Neural cell (in vitro differentiated cells): ENCODE measurements around the gene CTDSP2. TPM values are rescaled to one million over a fixed set of nuclear protein-coding genes. Genes with fewer than 3 reads are reported as not detected.

Experiments used
- H2AFZ ChIP-seq: fragments of 200-600, 300-800 bp; sonication (generic), shearing (Covaris generic); 2 replicates; pipeline ENCODE4 v1.6.0; 2014; ENCODE audit warnings: low read depth, mild to moderate bottlenecking, antibody characterized with exemption, low read length, moderate library complexity
- H3F3A ChIP-seq: fragments of 200-600 bp; shearing (Covaris generic); 2 replicates; pipeline ENCODE4 v1.6.1; 2016; ENCODE audit warnings: mild to moderate bottlenecking, moderate library complexity, mixed read lengths, antibody characterized with exemption, low read length; ENCODE audit not compliant: insufficient read depth, poor library complexity, severe bottlenecking
- H3K27ac ChIP-seq: fragments of 200-600, 300-800 bp; sonication (generic), shearing (Covaris generic); 2 replicates; pipeline ENCODE4 v1.5.1; 2014; ENCODE audit warnings: mild to moderate bottlenecking, low read length, moderate library complexity
- H3K27me3 ChIP-seq: fragments of 300-800, 200-600 bp; sonication (generic), shearing (Covaris generic); 2 replicates; pipeline ENCODE4 v1.6.0; 2014; ENCODE audit warnings: mild to moderate bottlenecking, low read depth, low read length, moderate library complexity; ENCODE audit not compliant: insufficient read depth
- H3K36me3 ChIP-seq: fragments of 300-800, 200-600 bp; sonication (generic), shearing (Covaris generic); 2 replicates; pipeline ENCODE4 v1.5.1; 2014; ENCODE audit warnings: mild to moderate bottlenecking, antibody characterized with exemption, low read length, moderate library complexity; ENCODE audit not compliant: insufficient read depth
- H3K4me2 ChIP-seq: fragments of 300-800, 200-600 bp; sonication (generic), shearing (Covaris generic); 2 replicates; pipeline ENCODE4 v1.6.0; 2014; ENCODE audit warnings: mild to moderate bottlenecking, low read length
- H3K4me3 ChIP-seq: fragments of 300-800, 200-600 bp; sonication (generic), shearing (Covaris generic); 2 replicates; pipeline ENCODE4 v1.5.1; 2014; ENCODE audit warnings: mild to moderate bottlenecking, low read length, moderate library complexity
- H3K79me2 ChIP-seq: fragments of 200-600 bp; shearing (Covaris generic); replicated peaks from 2 replicates; pipeline ENCODE4 v1.6.0; 2014; ENCODE audit warnings: mild to moderate bottlenecking, low read length, moderate library complexity; ENCODE audit not compliant: insufficient read depth
- H3K9ac ChIP-seq: fragments of 300-800, 200-600 bp; sonication (generic), shearing (Covaris generic); 2 replicates; pipeline ENCODE4 v1.6.1; 2016; ENCODE audit warnings: mild to moderate bottlenecking, low read length, mixed read lengths
- H3K9me2 ChIP-seq: fragments of 200-600 bp; shearing (Covaris generic); 2 replicates; pipeline ENCODE4 v1.6.1; 2016; ENCODE audit warnings: mild to moderate bottlenecking, low read length, mixed read lengths; ENCODE audit not compliant: insufficient read depth
- H3K9me3 ChIP-seq: fragments of 200-600, 300-800 bp; sonication (generic), shearing (Covaris generic); 2 replicates; pipeline ENCODE4 v1.6.1; 2016; ENCODE audit warnings: mild to moderate bottlenecking, mixed run types, low read length, moderate library complexity, mixed read lengths
- H4K20me1 ChIP-seq: fragments of 200-600 bp; shearing (Covaris generic); 2 replicates; pipeline ENCODE4 v1.6.1; 2016; ENCODE audit warnings: mild to moderate bottlenecking, mixed run types; ENCODE audit not compliant: insufficient read depth
- EP300 ChIP-seq: fragments of 450-650 bp; conservative IDR thresholded peaks from 2 replicates; pipeline ENCODE4 v1.6.1; 2014; ENCODE audit warnings: antibody characterized with exemption, mild to moderate bottlenecking, moderate library complexity; ENCODE audit not compliant: poor library complexity, severe bottlenecking
- EZH2 ChIP-seq: fragments of 200-600, 300-800 bp; shearing (Covaris generic), sonication (generic); IDR thresholded peaks from 2 replicates; pipeline ENCODE4 v1.6.1; 2014; ENCODE audit warnings: antibody characterized with exemption, low read length, borderline replicate concordance, mild to moderate bottlenecking; ENCODE audit not compliant: insufficient read depth, poor library complexity, severe bottlenecking
- MXI1 ChIP-seq: fragments of 450-650 bp; conservative IDR thresholded peaks from 2 replicates; pipeline ENCODE4 v1.6.1; 2014; ENCODE audit warnings: antibody characterized with exemption, mild to moderate bottlenecking; ENCODE audit not compliant: poor library complexity, severe bottlenecking
- POLR2AphosphoS5 ChIP-seq: IDR thresholded peaks from 2 replicates; pipeline ENCODE4 v1.6.1; 2012
- RAD21 ChIP-seq: fragments of 450-650 bp; conservative IDR thresholded peaks from 2 replicates; pipeline ENCODE4 v1.6.1; 2014; ENCODE audit warnings: antibody characterized with exemption, mild to moderate bottlenecking, moderate library complexity
- SMC3 ChIP-seq: fragments of 450-650 bp; conservative IDR thresholded peaks from 2 replicates; pipeline ENCODE4 v1.6.1; 2014; ENCODE audit warnings: antibody characterized with exemption, mild to moderate bottlenecking, moderate library complexity; ENCODE audit not compliant: poor library complexity
- TAF1 ChIP-seq: IDR thresholded peaks from 2 replicates; pipeline ENCODE4 v1.6.1; 2012; ENCODE audit warnings: low read depth
- polyA plus RNA-seq: library from polyadenylated mRNA; depleted of rRNA; stranded (reverse); fragments of >200 nt; gene quantifications from 2 replicates; pipeline ENCODE4 v1.2.3, GENCODE V29; 2014
- TF ChIP-seq, protein P1 (sequence below): fragments of 450-650 bp; IDR thresholded peaks from 2 replicates; pipeline ENCODE4 v1.5.1; 2014; ENCODE audit warnings: antibody characterized with exemption, mild to moderate bottlenecking, moderate library complexity; ENCODE audit not compliant: poor library complexity, severe bottlenecking
- TF ChIP-seq, protein P2 (sequence below): IDR thresholded peaks from 2 replicates; pipeline ENCODE4 v1.6.1; 2012; ENCODE audit warnings: borderline replicate concordance

Gene CTDSP2
- polyA plus RNA-seq, 1 donor from 2014 or later: 23.6 TPM

DNA sequence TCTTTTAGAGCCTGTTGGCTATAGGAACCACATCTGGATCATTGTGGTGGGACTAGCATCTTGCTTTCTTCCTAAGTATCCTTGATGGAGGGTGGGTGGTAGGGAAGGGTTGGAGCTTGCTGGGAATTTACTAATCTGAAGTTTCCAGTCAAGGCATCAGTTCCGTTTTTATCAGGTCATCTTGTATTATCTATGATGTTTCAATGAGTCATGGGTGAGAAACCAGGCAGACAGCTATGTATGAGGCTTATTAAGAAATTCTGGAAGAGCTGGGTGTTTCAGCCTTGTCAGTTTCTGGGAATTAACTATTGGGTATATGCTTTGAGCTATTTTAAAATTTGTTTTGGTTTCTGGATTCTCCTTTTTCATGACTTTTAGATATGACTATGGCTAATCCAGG lies 52.6 kb downstream of the CTDSP2 start:
- H3K9me3 ChIP-seq: no peaks in the 10 kb centered on the region
- no peaks in the 10 kb centered on the region for H4K20me1 ChIP-seq
- no peak overlapping the region for H2AFZ ChIP-seq
- H3K9me2 ChIP-seq: no peaks in the 10 kb centered on the region
- H3K4me2 ChIP-seq: no peak overlapping the region
- H3K27me3 ChIP-seq: no peaks in the 10 kb centered on the region
- H3K27ac ChIP-seq: no peak overlapping the region
- H3K9ac ChIP-seq: no peak overlapping the region
- H3F3A ChIP-seq: no peaks in the 10 kb centered on the region
- no peaks in the 10 kb centered on the region for H3K79me2 ChIP-seq
- no peak for TF ChIP-seq EP300
- TF ChIP-seq, protein P1, sequence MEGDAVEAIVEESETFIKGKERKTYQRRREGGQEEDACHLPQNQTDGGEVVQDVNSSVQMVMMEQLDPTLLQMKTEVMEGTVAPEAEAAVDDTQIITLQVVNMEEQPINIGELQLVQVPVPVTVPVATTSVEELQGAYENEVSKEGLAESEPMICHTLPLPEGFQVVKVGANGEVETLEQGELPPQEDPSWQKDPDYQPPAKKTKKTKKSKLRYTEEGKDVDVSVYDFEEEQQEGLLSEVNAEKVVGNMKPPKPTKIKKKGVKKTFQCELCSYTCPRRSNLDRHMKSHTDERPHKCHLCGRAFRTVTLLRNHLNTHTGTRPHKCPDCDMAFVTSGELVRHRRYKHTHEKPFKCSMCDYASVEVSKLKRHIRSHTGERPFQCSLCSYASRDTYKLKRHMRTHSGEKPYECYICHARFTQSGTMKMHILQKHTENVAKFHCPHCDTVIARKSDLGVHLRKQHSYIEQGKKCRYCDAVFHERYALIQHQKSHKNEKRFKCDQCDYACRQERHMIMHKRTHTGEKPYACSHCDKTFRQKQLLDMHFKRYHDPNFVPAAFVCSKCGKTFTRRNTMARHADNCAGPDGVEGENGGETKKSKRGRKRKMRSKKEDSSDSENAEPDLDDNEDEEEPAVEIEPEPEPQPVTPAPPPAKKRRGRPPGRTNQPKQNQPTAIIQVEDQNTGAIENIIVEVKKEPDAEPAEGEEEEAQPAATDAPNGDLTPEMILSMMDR: no peak
- no peak for TF ChIP-seq TAF1
- TF ChIP-seq, protein P2, sequence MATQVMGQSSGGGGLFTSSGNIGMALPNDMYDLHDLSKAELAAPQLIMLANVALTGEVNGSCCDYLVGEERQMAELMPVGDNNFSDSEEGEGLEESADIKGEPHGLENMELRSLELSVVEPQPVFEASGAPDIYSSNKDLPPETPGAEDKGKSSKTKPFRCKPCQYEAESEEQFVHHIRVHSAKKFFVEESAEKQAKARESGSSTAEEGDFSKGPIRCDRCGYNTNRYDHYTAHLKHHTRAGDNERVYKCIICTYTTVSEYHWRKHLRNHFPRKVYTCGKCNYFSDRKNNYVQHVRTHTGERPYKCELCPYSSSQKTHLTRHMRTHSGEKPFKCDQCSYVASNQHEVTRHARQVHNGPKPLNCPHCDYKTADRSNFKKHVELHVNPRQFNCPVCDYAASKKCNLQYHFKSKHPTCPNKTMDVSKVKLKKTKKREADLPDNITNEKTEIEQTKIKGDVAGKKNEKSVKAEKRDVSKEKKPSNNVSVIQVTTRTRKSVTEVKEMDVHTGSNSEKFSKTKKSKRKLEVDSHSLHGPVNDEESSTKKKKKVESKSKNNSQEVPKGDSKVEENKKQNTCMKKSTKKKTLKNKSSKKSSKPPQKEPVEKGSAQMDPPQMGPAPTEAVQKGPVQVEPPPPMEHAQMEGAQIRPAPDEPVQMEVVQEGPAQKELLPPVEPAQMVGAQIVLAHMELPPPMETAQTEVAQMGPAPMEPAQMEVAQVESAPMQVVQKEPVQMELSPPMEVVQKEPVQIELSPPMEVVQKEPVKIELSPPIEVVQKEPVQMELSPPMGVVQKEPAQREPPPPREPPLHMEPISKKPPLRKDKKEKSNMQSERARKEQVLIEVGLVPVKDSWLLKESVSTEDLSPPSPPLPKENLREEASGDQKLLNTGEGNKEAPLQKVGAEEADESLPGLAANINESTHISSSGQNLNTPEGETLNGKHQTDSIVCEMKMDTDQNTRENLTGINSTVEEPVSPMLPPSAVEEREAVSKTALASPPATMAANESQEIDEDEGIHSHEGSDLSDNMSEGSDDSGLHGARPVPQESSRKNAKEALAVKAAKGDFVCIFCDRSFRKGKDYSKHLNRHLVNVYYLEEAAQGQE: no peak
- H3K4me3 ChIP-seq: no peak overlapping the region
- H3K36me3 ChIP-seq: no peaks in the 10 kb centered on the region

DNA sequence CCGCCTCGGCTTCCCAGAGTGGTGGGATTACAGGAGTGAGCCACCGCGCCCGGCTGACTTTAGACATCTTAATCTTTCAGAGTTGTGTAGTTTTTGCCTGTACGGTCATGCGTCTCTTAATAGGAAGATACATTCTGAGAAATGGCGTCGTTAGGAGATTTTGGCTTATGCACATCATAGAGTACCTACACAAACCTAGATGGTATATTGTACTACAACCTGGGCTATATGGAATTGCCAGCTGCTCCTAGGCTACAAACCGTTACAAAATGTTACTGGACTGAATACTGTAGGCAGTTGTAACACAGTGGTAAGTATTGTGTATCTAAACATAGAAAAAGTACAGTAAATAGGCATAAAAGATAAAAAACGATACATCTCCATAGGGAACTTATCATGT lies 62.7 kb downstream of the CTDSP2 start:
- H3K27me3 ChIP-seq: no peaks in the 10 kb centered on the region

More for the DNA sequence above, 62.7 kb downstream of the CTDSP2 start:
- Histone ChIP-seq H4K20me1 (no peaks in the 10 kb centered on the region), H3K4me2 (no peak overlapping the region), H3K9me3 (no peaks in the 10 kb centered on the region), H3K4me3 (no peak overlapping the region), H3F3A (no peaks in the 10 kb centered on the region), H3K27ac (no peak overlapping the region), H3K9me2 (no peaks in the 10 kb centered on the region), H2AFZ (no peak overlapping the region), H3K36me3 (no peaks in the 10 kb centered on the region), H3K9ac (no peak overlapping the region), H3K79me2 (peaks cover 10% of the 10 kb centered on the region)
- TF ChIP-seq RAD21: no peak
- TF ChIP-seq POLR2AphosphoS5: no peak
- no peak for TF ChIP-seq EZH2
- no peak for TF ChIP-seq EP300
- no peak for TF ChIP-seq TAF1
- TF ChIP-seq MXI1: no peak
- TF ChIP-seq, protein P1: no peak
- TF ChIP-seq, protein P2: no peak
- no peak for TF ChIP-seq SMC3
